K562 (cell line): ENCODE results near the gene GLE1. TPM values are rescaled to one million over a fixed set of nuclear protein-coding genes. Genes with fewer than 3 reads are reported as not detected.

Source experiments
- BCL6 ChIP-seq: fragments of 250-450 bp; sonication (Bioruptor Pico); IDR thresholded peaks from 2 replicates; pipeline ENCODE4 v1.4.0; 2020
- CCNT2 ChIP-seq: IDR thresholded peaks from 2 replicates; pipeline ENCODE4 v1.6.1; 2011; ENCODE audit warnings: borderline replicate concordance, low read depth, mild to moderate bottlenecking, moderate library complexity, mixed read lengths, low read length; ENCODE audit not compliant: insufficient read length; ENCODE audit errors: extremely low read depth
- ETS1 ChIP-seq: conservative IDR thresholded peaks from 2 replicates; pipeline ENCODE4 v1.6.1; 2011; ENCODE audit warnings: low read depth, mild to moderate bottlenecking, low read length; ENCODE audit not compliant: control insufficient read depth
- GTF2E2 ChIP-seq: fragments of 200-800 bp; sonication (Bioruptor generic); IDR thresholded peaks from 2 replicates; pipeline ENCODE4 v1.6.1; 2016; ENCODE audit warnings: missing genetic modification characterization, missing compliant biosample characterization
- HEY1 ChIP-seq: fragments of 250-450 bp; sonication (Bioruptor Pico); IDR thresholded peaks from 2 replicates; pipeline ENCODE4 v1.5.0; 2020; ENCODE audit warnings: mild to moderate bottlenecking, moderate library complexity, borderline replicate concordance
- HNRNPLL ChIP-seq: fragments of 200-400 bp; formaldehyde crosslinking; IDR thresholded peaks from 2 replicates; pipeline ENCODE4 v1.6.1; 2017; ENCODE audit warnings: low read length, low read depth, mild to moderate bottlenecking; ENCODE audit not compliant: poor library complexity, severe bottlenecking
- HOMEZ ChIP-seq: fragments of 250-450 bp; sonication (Bioruptor Pico); IDR thresholded peaks from 2 replicates; pipeline ENCODE4 v1.4.0; 2020; ENCODE audit warnings: mild to moderate bottlenecking, moderate library complexity
- KDM5B ChIP-seq: fragments of 200-600 bp; sonication (generic); IDR thresholded peaks from 2 replicates; pipeline ENCODE4 v1.6.1; 2012; ENCODE audit warnings: low read depth, mild to moderate bottlenecking, moderate library complexity, low read length, control low read depth, inconsistent platforms; ENCODE audit not compliant: insufficient replicate concordance
- NR2C1 ChIP-seq, 2 experiments: fragments of 450-650 bp; IDR thresholded peaks; 2 replicates each; pipeline ENCODE4 v1.6.1; 2017; ENCODE audit warnings: mild to moderate bottlenecking in 2 of 2, antibody characterized with exemption in 1 of 2, inconsistent platforms in 1 of 2, missing compliant biosample characterization in 1 of 2, missing genetic modification characterization in 1 of 2
- RBBP5 ChIP-seq: fragments of 200-600 bp; sonication (generic); IDR thresholded peaks from 2 replicates; pipeline ENCODE4 v1.6.1; 2012; ENCODE audit warnings: borderline replicate concordance, mild to moderate bottlenecking, low read length, control low read depth, inconsistent platforms; ENCODE audit not compliant: insufficient read depth, poor library complexity, severe bottlenecking
- RHOXF2B ChIP-seq: fragments of 250-450 bp; sonication (Bioruptor Pico); conservative IDR thresholded peaks from 2 replicates; pipeline ENCODE4 v1.5.1; 2021
- TCF7 ChIP-seq: sonication (generic); IDR thresholded peaks from 2 replicates; pipeline ENCODE4 v1.6.1; 2016; ENCODE audit warnings: antibody characterized with exemption, borderline replicate concordance
- TEAD1 ChIP-seq, 2 experiments: fragments of 450-650 bp in 1 of 2; sonication (generic) in 1 of 2; formaldehyde crosslinking; IDR thresholded peaks; 2 replicates each; pipeline versions ENCODE4 v1.4.0 to v1.8.0; 2020 to 2022; ENCODE audit warnings: mild to moderate bottlenecking in 2 of 2, missing genetic modification reagents in 1 of 2
- ZBTB12 ChIP-seq: fragments of 250-450 bp; sonication (Bioruptor Pico); IDR thresholded peaks from 2 replicates; pipeline ENCODE4 v1.4.0; 2020
- ZFP30 ChIP-seq: fragments of 250-450 bp; sonication (Bioruptor Pico); IDR thresholded peaks from 2 replicates; pipeline ENCODE4 v1.8.0; 2022; ENCODE audit warnings: moderate library complexity, mild to moderate bottlenecking, inconsistent platforms, borderline replicate concordance
- ZKSCAN3 ChIP-seq: fragments of 250-450 bp; sonication (Bioruptor Pico); IDR thresholded peaks from 2 replicates; pipeline ENCODE4 v1.4.0; 2020
- ZNF511 ChIP-seq: sonication (generic); formaldehyde crosslinking; IDR thresholded peaks from 2 replicates; pipeline ENCODE4 v1.8.0; 2022; ENCODE audit warnings: mild to moderate bottlenecking, missing genetic modification reagents
- ZNF586 ChIP-seq: fragments of 450-650 bp; formaldehyde crosslinking; conservative IDR thresholded peaks from 2 replicates; pipeline ENCODE4 v1.4.0; 2020; ENCODE audit warnings: mild to moderate bottlenecking, moderate library complexity
- ZNF76 ChIP-seq: fragments of 250-450 bp; sonication (Bioruptor Pico); IDR thresholded peaks from 2 replicates; pipeline ENCODE4 v1.4.0; 2020; ENCODE audit warnings: mild to moderate bottlenecking, moderate library complexity, borderline replicate concordance
- polyA plus RNA-seq, 8 experiments: library from polyadenylated mRNA; depleted of rRNA in 4 of 8; stranded (reverse) in 5 of 8; unstranded in 3 of 8; fragments of >200 nt; fragmentation: Nextera tagmentation in 2 of 8; fragmentation: Illumina TruSeq in 1 of 8; extraction: Ambion mirVana in 2 of 8; extraction: Trizol in 1 of 8; gene quantifications; 2 replicates each; pipeline versions ENCODE4 v1.2.1 to v1.2.3, GENCODE V29; 2011 to 2014; ENCODE audit warnings: inconsistent platforms in 1 of 8, missing spikeins in 1 of 8
- total RNA-seq, 7 experiments: library from RNA; depleted of rRNA in 6 of 7; stranded (reverse); fragments of >200 nt in 6 of 7; fragmentation: Illumina TruSeq in 2 of 7; extraction: Trizol in 2 of 7; gene quantifications; 2 replicates each; pipeline versions ENCODE4 v1.2.1 to v1.2.3, GENCODE V29; 2011 to 2021; ENCODE audit warnings: low replicate concordance in 1 of 7

GLE1 gene
- total and polyA plus RNA-seq, 9 of the 15 experiments (the other 6 are each of a cell fraction or from before 2014, with no cell fraction given): 15.9 to 44.8 (median 37.6) TPM

- TF ChIP-seq ETS1 (peak; percentile 80; the same call in 1 of the 2 replicates), RHOXF2B (CRISPR knock-in tag) (no peak), RBBP5 (peak; percentile 87), TEAD1 (CRISPR knock-in tag; IDR thresholded peaks at IDR 0.05) (peak; percentile 14 to 48; a peak in 1 of 4 replicates), ZFP30 (CRISPR knock-in tag) (no peak), ZNF511 (CRISPR knock-in tag) (peak; percentile 66; the same call in 1 of the 2 replicates), BCL6 (no peak), TCF7 (no peak), HEY1 (CRISPR knock-in tag) (no peak), ZBTB12 (CRISPR knock-in tag) (no peak), CCNT2 (peak; percentile 82), KDM5B (peak; percentile 76), ZNF586 (CRISPR knock-in tag) (no peak), HOMEZ (peak; percentile 18; the same call in 1 of the 2 replicates), ZNF76 (CRISPR knock-in tag) (no peak), NR2C1 (IDR thresholded peaks at IDR 0.05) (peak; percentile 80), NR2C1 (tag; IDR thresholded peaks at IDR 0.05) (peak; percentile 83), HNRNPLL (peak; percentile 78), GTF2E2 (tag) (peak; percentile 55; the same call in 1 of the 2 replicates), ZKSCAN3 (CRISPR knock-in tag) (no peak)
These were observed at the start of gene GLE1 (continued) for GRCh38 chr9:128504485-128505413.
